Right forelimb (tissue), 1 donor: Measurements from ENCODE around the gene GLG1.
"Not testable (repeated sequence)": the region's sequence is repeated elsewhere in the genome, so short reads cannot be mapped to it uniquely, and the experiment has no call there.

Source experiments
- DNase-seq: peaks from one replicate; pipeline ENCODE4 v3.0.0-alpha.2; 2018

Gene GLG1

GRCh38 chr16:74469946-74470478, 136.9 kb downstream of the GLG1 start:
- no peak for DNase-seq

GRCh38 chr16:74468807-74469525, 137.9 kb downstream of the GLG1 start:
- DNase-seq = no peak

- DNase-seq = no peak
Measured at GRCh38 chr16:74466872-74467271, 140.0 kb downstream of the GLG1 start.

- no peak for DNase-seq
Measured at GRCh38 chr16:74465851-74466685, 140.8 kb downstream of the GLG1 start.

- no peak for DNase-seq
Measured at GRCh38 chr16:74465281-74465680, 141.6 kb downstream of the GLG1 start.

- DNase-seq = no peak
Measured at GRCh38 chr16:74463888-74464287, 143.0 kb downstream of the GLG1 start.

GRCh38 chr16:74462361-74462760, 144.6 kb downstream of the GLG1 start:
- no peak for DNase-seq

GRCh38 chr16:74461826-74462225, 145.1 kb downstream of the GLG1 start:
- no peak for DNase-seq

GRCh38 chr16:74460542-74460941, 146.4 kb downstream of the GLG1 start:
- no peak for DNase-seq

GRCh38 chr16:74456290-74456625, 150.7 kb downstream of the GLG1 start:
- no peak for DNase-seq

- no peak for DNase-seq
Measured at GRCh38 chr16:74455619-74456289, 151.2 kb downstream of the GLG1 start.

GRCh38 chr16:74455213-74455612, 151.7 kb downstream of the GLG1 start:
- no peak for DNase-seq

- DNase-seq = no peak
Measured at GRCh38 chr16:74451951-74452758, 154.8 kb downstream of the GLG1 start.

- DNase-seq = no peak
Measured at GRCh38 chr16:74450967-74451760, 155.8 kb downstream of the GLG1 start.

- no peak for DNase-seq
Measured at GRCh38 chr16:74450236-74450635, 156.7 kb downstream of the GLG1 start.

- DNase-seq = no peak
Measured at GRCh38 chr16:74449470-74449869, 157.4 kb downstream of the GLG1 start.

- no peak for DNase-seq
Measured at GRCh38 chr16:74448990-74449389, 157.9 kb downstream of the GLG1 start.

- DNase-seq = no peak
Measured at GRCh38 chr16:74447578-74447977, 159.3 kb downstream of the GLG1 start.

- no peak for DNase-seq
Measured at GRCh38 chr16:74446866-74447265, 160.0 kb downstream of the GLG1 start.

- DNase-seq = not testable (repeated sequence)
Measured at GRCh38 chr16:74443624-74444346, 163.1 kb downstream of the GLG1 start.

- no peak for DNase-seq
Measured at GRCh38 chr16:74439685-74440084, 167.2 kb downstream of the GLG1 start.
